Measurements from ENCODE around the gene NFIA.

The NFIA gene

DNA sequence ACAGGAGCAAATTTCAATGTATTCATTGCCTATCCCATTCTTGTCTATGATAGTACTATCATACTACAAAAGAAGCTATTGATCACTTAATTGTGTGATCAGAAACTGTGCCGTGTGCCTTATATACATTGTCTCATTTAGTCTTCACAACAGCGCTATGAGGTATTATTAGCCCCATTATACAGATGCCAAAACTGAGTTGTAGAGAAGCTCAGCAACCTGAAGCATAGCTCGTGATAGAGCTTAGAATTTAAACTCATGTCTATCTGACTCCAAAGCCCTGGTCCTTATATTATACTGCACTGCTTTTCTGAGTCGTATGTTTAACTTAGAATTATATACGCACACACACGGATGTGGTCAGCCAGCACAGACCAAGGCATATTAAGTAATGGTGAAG is 315.1 kb downstream of the NFIA start:
- Histone ChIP-seq H3K4me1 (ENCODE audit: low read length) (no peaks in the 10 kb centered on the region), H3K9me3 (replicated peaks; ENCODE audit: insufficient read depth, low read length) (no peaks in the 10 kb centered on the region)
- TF ChIP-seq, protein P1, sequence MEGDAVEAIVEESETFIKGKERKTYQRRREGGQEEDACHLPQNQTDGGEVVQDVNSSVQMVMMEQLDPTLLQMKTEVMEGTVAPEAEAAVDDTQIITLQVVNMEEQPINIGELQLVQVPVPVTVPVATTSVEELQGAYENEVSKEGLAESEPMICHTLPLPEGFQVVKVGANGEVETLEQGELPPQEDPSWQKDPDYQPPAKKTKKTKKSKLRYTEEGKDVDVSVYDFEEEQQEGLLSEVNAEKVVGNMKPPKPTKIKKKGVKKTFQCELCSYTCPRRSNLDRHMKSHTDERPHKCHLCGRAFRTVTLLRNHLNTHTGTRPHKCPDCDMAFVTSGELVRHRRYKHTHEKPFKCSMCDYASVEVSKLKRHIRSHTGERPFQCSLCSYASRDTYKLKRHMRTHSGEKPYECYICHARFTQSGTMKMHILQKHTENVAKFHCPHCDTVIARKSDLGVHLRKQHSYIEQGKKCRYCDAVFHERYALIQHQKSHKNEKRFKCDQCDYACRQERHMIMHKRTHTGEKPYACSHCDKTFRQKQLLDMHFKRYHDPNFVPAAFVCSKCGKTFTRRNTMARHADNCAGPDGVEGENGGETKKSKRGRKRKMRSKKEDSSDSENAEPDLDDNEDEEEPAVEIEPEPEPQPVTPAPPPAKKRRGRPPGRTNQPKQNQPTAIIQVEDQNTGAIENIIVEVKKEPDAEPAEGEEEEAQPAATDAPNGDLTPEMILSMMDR (IDR thresholded peaks at IDR 0.05; ENCODE audit: low read length): no peak
- TF ChIP-seq EZH2 (optimal IDR thresholded peaks at IDR 0.05; ENCODE audit: low read depth, low read length) (no peak), EZH2phosphoT487 (IDR thresholded peaks at IDR 0.05; ENCODE audit: low read length) (no peak)

DNA sequence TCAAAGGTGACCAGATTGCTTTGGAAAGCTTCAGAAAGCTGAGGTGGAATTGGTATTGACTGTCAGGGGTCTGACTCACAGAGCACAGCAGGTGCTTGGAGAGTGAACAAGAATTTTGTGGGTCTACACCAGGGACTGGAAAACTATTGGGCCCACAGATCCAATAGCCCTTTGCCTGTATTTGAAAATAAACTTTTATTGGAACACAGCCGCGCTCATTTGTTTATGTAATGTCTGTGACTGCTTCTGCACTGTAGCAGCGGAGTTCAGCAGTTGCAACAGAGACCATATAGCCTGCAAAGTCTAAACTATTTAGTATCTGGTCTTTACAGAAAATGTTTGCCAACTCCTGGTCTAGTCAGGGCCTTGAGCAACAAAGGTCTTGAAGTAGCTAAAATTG is 315.6 kb downstream of the NFIA start:
- no peaks in the 10 kb centered on the region for H4K20me1 ChIP-seq (ENCODE audit: insufficient read depth, low read length)
- H2AFZ ChIP-seq (ENCODE audit: low read length): no peak overlapping the region
- H3K79me2 ChIP-seq (ENCODE audit: low read length): no peaks in the 10 kb centered on the region
- no peak overlapping the region for H3K9ac ChIP-seq (ENCODE audit: low read length)
- H3K27me3 ChIP-seq (replicated peaks; ENCODE audit: insufficient read depth, low read length): no peaks in the 10 kb centered on the region
- TF ChIP-seq EZH2phosphoT487 (IDR thresholded peaks at IDR 0.05; ENCODE audit: low read length) (no peak), EZH2 (optimal IDR thresholded peaks at IDR 0.05; ENCODE audit: low read depth, low read length) (no peak)
- TF ChIP-seq, protein P1 (IDR thresholded peaks at IDR 0.05; ENCODE audit: low read length): no peak
- no peaks in the 10 kb centered on the region for H3K9me2 ChIP-seq (replicated peaks; ENCODE audit: insufficient read depth, low read length)
- no peak overlapping the region for H3K27ac ChIP-seq (ENCODE audit: low read length)
- no peaks in the 10 kb centered on the region for H3F3A ChIP-seq (ENCODE audit: insufficient read depth, low read length)
- H3K4me2 ChIP-seq (ENCODE audit: low read depth, low read length): no peak overlapping the region
- no peak for DNase-seq
- no peaks in the 10 kb centered on the region for H3K4me1 ChIP-seq (ENCODE audit: low read length)
- no peaks in the 10 kb centered on the region for H3K36me3 ChIP-seq (replicated peaks; ENCODE audit: insufficient read depth, low read length)
- H3K4me3 ChIP-seq (ENCODE audit: low read length): no peak overlapping the region
- H3K9me3 ChIP-seq (replicated peaks; ENCODE audit: insufficient read depth, low read length): no peaks in the 10 kb centered on the region

More for the DNA sequence above, 315.1 kb downstream of the NFIA start:
- H3K4me3 ChIP-seq (ENCODE audit: low read length): no peak overlapping the region
- H3K79me2 ChIP-seq (ENCODE audit: low read length): no peaks in the 10 kb centered on the region
- H4K20me1 ChIP-seq (ENCODE audit: insufficient read depth, low read length): no peaks in the 10 kb centered on the region
- no peaks in the 10 kb centered on the region for H3K9me2 ChIP-seq (replicated peaks; ENCODE audit: insufficient read depth, low read length)
- no peak overlapping the region for H2AFZ ChIP-seq (ENCODE audit: low read length)
- H3K27ac ChIP-seq (ENCODE audit: low read length): no peak overlapping the region
- no peaks in the 10 kb centered on the region for H3F3A ChIP-seq (ENCODE audit: insufficient read depth, low read length)
- no peak for DNase-seq
- no peak overlapping the region for H3K4me2 ChIP-seq (ENCODE audit: low read depth, low read length)
- H3K9ac ChIP-seq (ENCODE audit: low read length): no peak overlapping the region
- no peaks in the 10 kb centered on the region for H3K36me3 ChIP-seq (replicated peaks; ENCODE audit: insufficient read depth, low read length)
- H3K27me3 ChIP-seq (replicated peaks; ENCODE audit: insufficient read depth, low read length): no peaks in the 10 kb centered on the region

DNA sequence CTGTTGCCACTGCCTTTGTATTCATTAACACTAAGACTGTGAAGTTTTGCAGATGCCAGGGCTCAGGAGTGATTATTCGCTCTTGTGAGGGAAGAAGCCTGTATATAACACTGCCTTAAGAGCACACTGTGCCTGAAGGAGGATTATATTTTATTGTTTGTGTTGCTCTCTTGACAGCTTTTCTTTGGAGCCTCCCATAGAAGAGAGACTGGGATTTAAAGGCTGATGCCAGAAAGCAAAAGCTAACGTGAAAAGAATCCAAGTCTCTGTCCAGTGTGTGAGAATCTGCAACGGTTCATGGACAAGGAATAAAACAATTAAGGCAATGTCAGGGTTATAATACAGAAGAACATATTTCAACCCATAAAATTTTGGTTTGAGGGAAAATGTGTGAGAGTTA is 316.8 kb downstream of the NFIA start:
- H3K27ac ChIP-seq (ENCODE audit: low read length): no peak overlapping the region

More for the DNA sequence above, 316.8 kb downstream of the NFIA start:
- no peak overlapping the region for H3K9ac ChIP-seq (ENCODE audit: low read length)
- H4K20me1 ChIP-seq (ENCODE audit: insufficient read depth, low read length): no peaks in the 10 kb centered on the region
- no peak overlapping the region for H3K4me2 ChIP-seq (ENCODE audit: low read depth, low read length)
- no peaks in the 10 kb centered on the region for H3K79me2 ChIP-seq (ENCODE audit: low read length)
- no peaks in the 10 kb centered on the region for H3K4me1 ChIP-seq (ENCODE audit: low read length)
- H3K36me3 ChIP-seq (replicated peaks; ENCODE audit: insufficient read depth, low read length): no peaks in the 10 kb centered on the region
- H3K9me3 ChIP-seq (replicated peaks; ENCODE audit: insufficient read depth, low read length): no peaks in the 10 kb centered on the region
- H3K9me2 ChIP-seq (replicated peaks; ENCODE audit: insufficient read depth, low read length): no peaks in the 10 kb centered on the region
- no peaks in the 10 kb centered on the region for H3K27me3 ChIP-seq (replicated peaks; ENCODE audit: insufficient read depth, low read length)
- no peak overlapping the region for H3K4me3 ChIP-seq (ENCODE audit: low read length)
- no peak for DNase-seq
- no peak overlapping the region for H2AFZ ChIP-seq (ENCODE audit: low read length)
- TF ChIP-seq EZH2phosphoT487 (IDR thresholded peaks at IDR 0.05; ENCODE audit: low read length): no peak
- TF ChIP-seq EZH2 (optimal IDR thresholded peaks at IDR 0.05; ENCODE audit: low read depth, low read length): no peak
- TF ChIP-seq, protein P1 (IDR thresholded peaks at IDR 0.05; ENCODE audit: low read length): no peak
- no peaks in the 10 kb centered on the region for H3F3A ChIP-seq (ENCODE audit: insufficient read depth, low read length)
